Measurements from ENCODE around the gene CILP2. TPM values are rescaled to one million over a fixed set of nuclear protein-coding genes. Genes with fewer than 3 reads are reported as not detected.

The CILP2 gene
- total and polyA plus RNA-seq, 2 experiments from 2014 or later, result 2.2 to 8.4 TPM

- H3K27me3 ChIP-seq, result peaks cover 7% of the 10 kb centered on the region
- no peak for DNase-seq (ENCODE audit: low read depth in 1 of 2, low spot score in 1 of 2)
- no peak overlapping the region for H3K27ac ChIP-seq
- H3K4me3 ChIP-seq, result no peak overlapping the region
- TF ChIP-seq, protein P1, sequence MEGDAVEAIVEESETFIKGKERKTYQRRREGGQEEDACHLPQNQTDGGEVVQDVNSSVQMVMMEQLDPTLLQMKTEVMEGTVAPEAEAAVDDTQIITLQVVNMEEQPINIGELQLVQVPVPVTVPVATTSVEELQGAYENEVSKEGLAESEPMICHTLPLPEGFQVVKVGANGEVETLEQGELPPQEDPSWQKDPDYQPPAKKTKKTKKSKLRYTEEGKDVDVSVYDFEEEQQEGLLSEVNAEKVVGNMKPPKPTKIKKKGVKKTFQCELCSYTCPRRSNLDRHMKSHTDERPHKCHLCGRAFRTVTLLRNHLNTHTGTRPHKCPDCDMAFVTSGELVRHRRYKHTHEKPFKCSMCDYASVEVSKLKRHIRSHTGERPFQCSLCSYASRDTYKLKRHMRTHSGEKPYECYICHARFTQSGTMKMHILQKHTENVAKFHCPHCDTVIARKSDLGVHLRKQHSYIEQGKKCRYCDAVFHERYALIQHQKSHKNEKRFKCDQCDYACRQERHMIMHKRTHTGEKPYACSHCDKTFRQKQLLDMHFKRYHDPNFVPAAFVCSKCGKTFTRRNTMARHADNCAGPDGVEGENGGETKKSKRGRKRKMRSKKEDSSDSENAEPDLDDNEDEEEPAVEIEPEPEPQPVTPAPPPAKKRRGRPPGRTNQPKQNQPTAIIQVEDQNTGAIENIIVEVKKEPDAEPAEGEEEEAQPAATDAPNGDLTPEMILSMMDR (IDR thresholded peaks at IDR 0.05; ENCODE audit: low read depth, low read length), result no peak
- no peaks in the 10 kb centered on the region for H3K36me3 ChIP-seq
- no peaks in the 10 kb centered on the region for H3K9me3 ChIP-seq (ENCODE audit: low read depth)
- no peaks in the 10 kb centered on the region for H3K4me1 ChIP-seq (ENCODE audit: low read depth)
Measured at GRCh38 chr19:19534556-19535265, 3.4 kb upstream of the CILP2 start.

DNA sequence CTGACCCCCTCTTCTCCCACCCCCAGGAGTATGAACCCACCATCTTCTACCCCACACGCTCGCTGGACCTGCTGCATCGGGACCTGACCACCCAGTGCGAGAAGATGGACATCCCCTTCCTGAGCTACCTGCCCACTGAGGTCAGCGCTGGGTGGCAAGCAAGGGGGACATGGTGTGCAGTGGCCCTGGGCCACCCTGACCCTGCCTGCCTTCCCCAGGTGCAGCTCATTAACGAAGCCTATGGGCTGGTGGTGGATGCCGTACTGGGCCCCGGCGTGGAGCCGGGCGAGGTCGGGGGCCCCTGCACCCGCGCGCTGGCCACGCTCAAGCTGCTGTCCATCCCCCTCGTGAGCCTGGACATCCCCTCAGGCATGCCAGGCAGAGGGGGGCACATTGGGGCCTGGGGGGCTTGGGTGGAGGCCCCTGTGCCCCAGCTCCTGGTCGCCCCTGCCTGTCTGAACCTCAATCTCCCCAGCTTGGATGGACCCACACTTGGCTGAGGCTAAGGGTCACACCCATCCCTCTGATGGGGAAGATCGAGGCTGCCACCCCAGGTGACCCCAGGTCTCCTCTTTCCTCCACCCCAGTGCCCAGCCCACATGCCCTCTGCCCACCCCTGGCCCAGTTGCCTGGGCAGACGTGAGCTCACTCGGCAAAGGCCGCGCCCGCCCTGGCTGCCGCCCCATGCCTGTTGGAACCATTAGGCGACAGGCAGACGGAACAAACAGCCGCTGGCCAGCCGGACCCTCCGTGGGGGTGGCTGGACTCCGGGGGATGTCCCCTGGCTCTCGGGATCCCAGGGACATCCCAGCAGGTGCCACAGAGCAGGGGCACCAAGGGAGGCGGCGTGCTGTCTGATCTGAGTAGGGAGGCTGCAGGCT, 2.5 kb upstream of the CILP2 start:
- TF ChIP-seq, protein P1 (IDR thresholded peaks at IDR 0.05; ENCODE audit: low read depth, low read length), result no peak
- H3K27me3 ChIP-seq, result peaks cover 8% of the 10 kb centered on the region
- no peak for DNase-seq (ENCODE audit: low read depth in 1 of 2, low spot score in 1 of 2)
- H3K4me3 ChIP-seq, result no peak overlapping the region
- no peaks in the 10 kb centered on the region for H3K4me1 ChIP-seq (ENCODE audit: low read depth)
- no peaks in the 10 kb centered on the region for H3K9me3 ChIP-seq (ENCODE audit: low read depth)
- H3K36me3 ChIP-seq, result no peaks in the 10 kb centered on the region
- no peak overlapping the region for H3K27ac ChIP-seq

DNA sequence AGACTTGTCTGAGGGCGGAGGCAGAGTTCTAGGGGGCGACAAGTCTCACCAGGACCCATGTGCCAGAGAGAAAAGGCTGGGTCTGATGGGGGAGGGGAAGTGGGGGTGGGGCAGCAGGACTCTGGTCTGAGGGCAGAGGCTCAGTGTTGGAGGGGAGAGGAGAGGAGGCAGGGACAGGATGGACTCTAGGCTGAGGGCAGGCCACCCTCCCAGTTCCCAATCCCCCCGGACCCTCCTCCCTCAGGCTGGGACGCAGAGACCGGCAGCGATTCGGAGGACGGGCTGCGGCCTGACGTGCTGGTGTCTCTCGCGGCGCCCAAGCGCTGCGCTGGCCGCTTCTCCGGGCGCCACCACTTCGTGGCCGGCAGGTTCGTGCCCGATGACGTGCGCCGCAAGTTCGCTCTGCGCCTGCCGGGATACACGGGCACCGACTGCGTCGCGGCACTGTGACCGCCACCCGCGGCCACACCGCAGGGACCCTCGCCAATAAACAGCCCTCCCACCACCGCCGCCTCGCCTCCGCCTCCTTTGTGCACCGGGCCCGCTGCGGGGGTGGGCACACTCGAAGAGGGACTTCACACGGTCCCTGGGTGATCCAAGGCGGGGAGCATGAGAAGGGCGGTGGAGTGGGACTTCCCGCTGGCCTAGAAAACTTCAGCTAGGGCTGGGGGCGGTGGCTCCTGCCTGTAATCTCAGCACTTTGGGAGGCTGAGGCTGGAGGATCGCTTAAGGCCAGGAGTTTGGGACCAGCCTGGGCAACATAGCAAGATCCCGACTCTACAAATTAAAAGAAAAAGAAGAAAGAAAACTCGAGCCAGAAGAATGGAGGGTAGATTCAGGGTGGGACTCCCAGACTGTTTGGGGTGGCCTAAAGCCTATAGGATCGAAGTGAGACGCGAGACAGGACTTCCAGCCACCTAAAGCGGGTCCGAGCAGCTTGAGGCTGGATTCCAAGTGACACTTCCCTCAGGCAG, 703 bp upstream of the CILP2 start:
- TF ChIP-seq, protein P1 (IDR thresholded peaks at IDR 0.05; ENCODE audit: low read depth, low read length), result no peak
- H3K36me3 ChIP-seq, result no peaks in the 10 kb centered on the region
- H3K4me3 ChIP-seq, result no peak overlapping the region
- no peak for DNase-seq (ENCODE audit: low read depth in 1 of 2, low spot score in 1 of 2)
- peaks cover 8% of the 10 kb centered on the region for H3K27me3 ChIP-seq
- no peaks in the 10 kb centered on the region for H3K4me1 ChIP-seq (ENCODE audit: low read depth)
- H3K9me3 ChIP-seq (ENCODE audit: low read depth), result no peaks in the 10 kb centered on the region
- no peak overlapping the region for H3K27ac ChIP-seq

DNA sequence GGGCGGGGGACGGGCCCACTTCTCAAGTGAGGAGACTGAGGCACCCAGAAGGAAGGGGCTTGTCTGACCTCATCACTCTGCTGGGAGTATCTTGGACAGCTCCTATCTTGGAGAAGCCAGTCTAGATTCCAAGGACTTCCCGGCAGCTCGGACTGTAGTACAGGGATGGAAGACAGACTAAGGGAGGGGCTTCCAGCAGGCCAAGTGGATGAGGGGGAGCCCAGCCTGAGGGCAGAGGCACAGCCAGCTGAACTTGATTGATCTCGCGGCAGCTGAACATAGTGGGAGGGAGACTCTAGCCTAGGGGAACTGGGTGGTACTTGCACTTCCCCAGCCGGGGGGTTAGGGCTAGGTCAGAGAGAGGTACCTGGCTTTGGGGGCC, 711 bp downstream of the CILP2 start:
- TF ChIP-seq, protein P1 (IDR thresholded peaks at IDR 0.05; ENCODE audit: low read depth, low read length), result no peak
- peak in 1 of 2 donors; percentile 33 for DNase-seq (ENCODE audit: low read depth in 1 of 2, low spot score in 1 of 2)
- Histone ChIP-seq H3K9me3 (ENCODE audit: low read depth) (no peaks in the 10 kb centered on the region), H3K4me1 (ENCODE audit: low read depth) (no peaks in the 10 kb centered on the region), H3K4me3 (peak overlapping the region; percentile 39), H3K36me3 (no peaks in the 10 kb centered on the region), H3K27ac (no peak overlapping the region), H3K27me3 (peaks cover 8% of the 10 kb centered on the region)

DNA sequence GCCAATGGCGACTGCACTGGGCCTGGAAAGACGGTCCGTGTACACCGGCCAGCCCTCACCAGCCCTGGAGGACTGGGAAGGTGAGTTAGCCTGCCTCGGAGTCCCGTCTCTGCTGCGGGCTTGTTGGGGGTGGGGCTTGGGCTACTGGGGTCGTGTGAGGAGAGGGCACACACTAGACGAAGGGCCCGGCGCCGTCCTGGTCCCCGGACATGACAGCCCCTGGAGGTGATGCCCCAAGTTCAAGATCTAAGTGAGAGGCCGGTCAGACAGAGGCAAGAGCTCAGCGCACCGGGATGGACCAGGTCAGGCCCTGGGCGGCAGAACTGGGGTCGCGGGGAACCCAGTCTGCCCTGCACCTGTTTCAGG, 1.6 kb downstream of the CILP2 start:
- peaks cover 8% of the 10 kb centered on the region for H3K27me3 ChIP-seq
- H3K9me3 ChIP-seq (ENCODE audit: low read depth), result no peaks in the 10 kb centered on the region
- no peak overlapping the region for H3K27ac ChIP-seq
- H3K4me1 ChIP-seq (ENCODE audit: low read depth), result no peaks in the 10 kb centered on the region
- H3K36me3 ChIP-seq, result no peaks in the 10 kb centered on the region
- TF ChIP-seq, protein P1 (IDR thresholded peaks at IDR 0.05; ENCODE audit: low read depth, low read length), result no peak
- no peak for DNase-seq (ENCODE audit: low read depth in 1 of 2, low spot score in 1 of 2)
- H3K4me3 ChIP-seq, result no peak overlapping the region

All from cardiac muscle cell (in vitro differentiated cells and primary cell).